Panc1 (cell line): Measurements from ENCODE around the gene SCART1. TPM values are rescaled to one million over a fixed set of nuclear protein-coding genes. Genes with fewer than 3 reads are reported as not detected.

Experiments used
- ATAC-seq: fragments of 200-7000 bp; cut with Tn5 transposase; 2 replicates; pipeline ENCODE4 v1.9.1; 2020; ENCODE audit warnings: mild to moderate bottlenecking, moderate library complexity
- BruUV-seq: library from RNA; stranded (reverse); fragments of 400-500 nt; replicated peaks from 2 replicates; lab custom pipeline; 2021; lab: Mats Ljungman, UMichigan
- CTCF ChIA-PET: fragments of 300-600 bp; sonication (Branson Sonifier 250); formaldehyde crosslinking; loops from one replicate; lab custom pipeline; 2022; ENCODE audit warnings: antibody characterized with exemption; lab: Charles Lee
- POLR2A ChIA-PET: fragments of 300-600 bp; sonication (Branson Sonifier 250); formaldehyde crosslinking; loops from one replicate; lab custom pipeline; 2022; ENCODE audit warnings: antibody characterized with exemption; lab: Charles Lee
- DNase-seq: peaks from one replicate; pipeline ENCODE4 v3.0.0-alpha.2; 2010; ENCODE audit warnings: low read depth, low spot score
- H3K27ac ChIP-seq: 2 replicates; pipeline ENCODE4 v1.5.1; 2011; ENCODE audit warnings: mild to moderate bottlenecking, low read length, inconsistent platforms
- H3K27me3 ChIP-seq: fragments of 200-500 bp; sonication (Bioruptor generic); 2 replicates; pipeline ENCODE4 v1.6.0; 2014; ENCODE audit warnings: low read length, inconsistent platforms; ENCODE audit not compliant: control insufficient read depth, insufficient read depth
- H3K36me3 ChIP-seq: fragments of 200-500 bp; sonication (Bioruptor generic); 2 replicates; pipeline ENCODE4 v1.5.1; 2014; ENCODE audit warnings: inconsistent platforms, mild to moderate bottlenecking, low read length, moderate library complexity; ENCODE audit not compliant: control insufficient read depth, insufficient read depth
- H3K4me1 ChIP-seq: 2 replicates; pipeline ENCODE4 v1.5.1; 2011; ENCODE audit warnings: inconsistent platforms, mild to moderate bottlenecking, low read length, moderate library complexity; ENCODE audit not compliant: control insufficient read depth, insufficient read depth
- H3K4me3 ChIP-seq, 2 experiments: 2 replicates each; pipeline ENCODE4 v1.5.1; 2011 to 2012; ENCODE audit warnings: low read depth in 2 of 2, low read length in 2 of 2, mild to moderate bottlenecking in 2 of 2, inconsistent platforms in 1 of 2, moderate library complexity in 1 of 2
- H3K9me3 ChIP-seq: fragments of 200-500 bp; sonication (Bioruptor generic); 2 replicates; pipeline ENCODE4 v1.5.1; 2014; ENCODE audit warnings: low read depth, mild to moderate bottlenecking, inconsistent platforms, low read length, moderate library complexity; ENCODE audit not compliant: control insufficient read depth, insufficient read depth
- CTCF ChIP-seq: fragments of 450-650 bp; IDR thresholded peaks from 2 replicates; pipeline ENCODE4 v1.5.1; 2017; ENCODE audit warnings: mild to moderate bottlenecking
- POLR2AphosphoS5 ChIP-seq: IDR thresholded peaks from 2 replicates; pipeline ENCODE4 v1.6.1; 2012; ENCODE audit warnings: mild to moderate bottlenecking, low read depth, low read length, moderate library complexity
- REST ChIP-seq, 2 experiments: IDR thresholded peaks; 2 replicates each; pipeline ENCODE4 v1.6.1; 2011 to 2012; ENCODE audit warnings: low read depth in 2 of 2, control low read depth in 1 of 2, low read length in 1 of 2, mild to moderate bottlenecking in 1 of 2, moderate library complexity in 1 of 2; ENCODE audit not compliant: insufficient read depth in 1 of 2
- SIN3A ChIP-seq: IDR thresholded peaks from 2 replicates; pipeline ENCODE4 v1.6.1; 2012; ENCODE audit warnings: low read depth, mild to moderate bottlenecking, low read length, moderate library complexity, borderline replicate concordance; ENCODE audit not compliant: insufficient read depth
- TCF7L2 ChIP-seq: IDR thresholded peaks from 2 replicates; pipeline ENCODE4 v1.6.1; 2011; ENCODE audit warnings: mild to moderate bottlenecking, low read depth, low read length, inconsistent platforms
- in situ Hi-C: cut with HindIII; loops from 2 replicates; pipeline ENCODE4 v1.10.0; 2016; ENCODE audit warnings: low sequenced_read_pairs, low pct_unique_long_range_greater_than_20kb
- intact Hi-C: fragments of 100-400 bp; cut with micrococcal nuclease; formaldehyde crosslinking; loops from one replicate; pipeline ENCODE4 v1.10.0; 2022; ENCODE audit not compliant: unreplicated experiment
- total RNA-seq: library from RNA; stranded (reverse); gene quantifications from one replicate; pipeline ENCODE4 v1.2.1, GENCODE V29; 2021; ENCODE audit not compliant: unreplicated experiment

Gene SCART1
- total RNA-seq, 1 experiment from 2014 or later = 0.57 TPM

GRCh38 chr10:133511408-133511807 lies 57.7 kb downstream of the SCART1 start:
- peaks cover 61% of the 10 kb centered on the region for H3K27me3 ChIP-seq
- intact Hi-C loops = no loop called here
- H3K4me3 ChIP-seq = no peak overlapping the region
- ChIA-PET POLR2A (no interaction called here), CTCF (no interaction called here)
- H3K4me1 ChIP-seq = no peaks in the 10 kb centered on the region
- in situ Hi-C loops = no loop called here
- BruUV-seq = no TSS peak
- ATAC-seq = no peak
- H3K27ac ChIP-seq = no peak overlapping the region
- H3K36me3 ChIP-seq = no peaks in the 10 kb centered on the region
- TF ChIP-seq SIN3A (no peak), REST (IDR thresholded peaks at IDR 0.05; ENCODE audit: insufficient read depth in 1 of 2, low read depth in 2 of 2, low read length in 1 of 2) (no peak), TCF7L2 (no peak), CTCF (no peak), POLR2AphosphoS5 (no peak)
- DNase-seq = no peak
- no peaks in the 10 kb centered on the region for H3K9me3 ChIP-seq

GRCh38 chr10:133511907-133512528 lies 58.3 kb downstream of the SCART1 start:
- TF ChIP-seq CTCF (no peak), POLR2AphosphoS5 (no peak), REST (IDR thresholded peaks at IDR 0.05; ENCODE audit: insufficient read depth in 1 of 2, low read depth in 2 of 2, low read length in 1 of 2) (no peak), TCF7L2 (no peak)
- in situ Hi-C loops = no loop called here
- POLR2A ChIA-PET = no interaction called here
- H3K9me3 ChIP-seq = no peaks in the 10 kb centered on the region
- CTCF ChIA-PET = no interaction called here
- no peaks in the 10 kb centered on the region for H3K4me1 ChIP-seq
- BruUV-seq = no TSS peak
- no peak overlapping the region for H3K4me3 ChIP-seq
- no peak for DNase-seq
- peaks cover 64% of the 10 kb centered on the region for H3K27me3 ChIP-seq
- no peak for ATAC-seq
- no peak overlapping the region for H3K27ac ChIP-seq
- H3K36me3 ChIP-seq = no peaks in the 10 kb centered on the region
- intact Hi-C loops = no loop called here
